ENCODE measurements around the gene TMED6.
"Not testable (repeated sequence)": the region's sequence is repeated elsewhere in the genome, so short reads cannot be mapped to it uniquely, and the experiment has no call there.

Gene TMED6

DNA sequence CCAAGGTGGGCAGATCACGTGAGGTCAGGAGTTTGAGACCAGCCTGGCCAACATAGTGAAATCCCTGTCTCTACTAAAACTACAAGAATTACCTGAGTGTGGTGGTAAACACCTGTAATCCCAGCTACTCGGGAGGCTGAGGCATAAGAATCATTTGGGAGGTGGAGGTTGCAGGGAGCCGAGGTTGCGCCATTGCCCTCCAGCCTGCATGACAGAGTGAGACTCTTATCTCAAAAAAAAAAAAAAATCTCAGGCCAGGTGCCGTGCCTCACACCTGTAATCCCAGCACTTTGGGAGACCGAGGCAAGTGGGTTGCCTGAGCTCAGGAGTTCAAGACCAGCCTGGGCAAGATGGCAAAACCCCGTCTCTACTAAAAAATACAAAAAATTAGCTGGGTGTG, 54.8 kb downstream of the TMED6 start:
- DNase-seq = not testable (repeated sequence)

GRCh38 chr16:69294051-69294450, 57.5 kb downstream of the TMED6 start:
- no peak for DNase-seq

GRCh38 chr16:69293401-69293800, 58.2 kb downstream of the TMED6 start:
- no peak for DNase-seq

All from midbrain (tissue), 1 donor.